IPS-18a (cell line): Measurements from ENCODE around the gene PWWP2B.

Experiments used
- H3K27ac ChIP-seq: one replicate; pipeline ENCODE4 v1.5.1; 2013; ENCODE audit warnings: low read length
- H3K27me3 ChIP-seq: one replicate; pipeline ENCODE4 v1.6.1; 2013; ENCODE audit warnings: mild to moderate bottlenecking, low read length; ENCODE audit not compliant: control insufficient read depth, insufficient read depth
- H3K36me3 ChIP-seq: one replicate; pipeline ENCODE4 v1.6.1; 2013; ENCODE audit warnings: low read depth, low read length; ENCODE audit not compliant: control insufficient read depth
- H3K4me1 ChIP-seq: one replicate; pipeline ENCODE4 v1.6.1; 2013; ENCODE audit warnings: low read depth, low read length; ENCODE audit not compliant: control insufficient read depth
- H3K4me3 ChIP-seq: one replicate; pipeline ENCODE4 v1.5.1; 2013; ENCODE audit warnings: low read length
- H3K9ac ChIP-seq: one replicate; pipeline ENCODE4 v1.6.1; 2013; ENCODE audit warnings: mild to moderate bottlenecking, low read length, moderate library complexity
- H3K9me3 ChIP-seq: one replicate; pipeline ENCODE4 v1.6.1; 2013; ENCODE audit warnings: low read depth, low read length; ENCODE audit not compliant: control insufficient read depth

The PWWP2B gene

GRCh38 chr10:132421847-132422751 is 25.1 kb downstream of the PWWP2B start:
- Histone ChIP-seq H3K27ac (no peak overlapping the region), H3K9ac (no peak overlapping the region), H3K36me3 (no peaks in the 10 kb centered on the region), H3K4me3 (no peak overlapping the region), H3K4me1 (peaks cover 18% of the 10 kb centered on the region), H3K9me3 (no peaks in the 10 kb centered on the region), H3K27me3 (no peaks in the 10 kb centered on the region)

GRCh38 chr10:132422903-132423825 is 26.2 kb downstream of the PWWP2B start:
- Histone ChIP-seq H3K36me3 (no peaks in the 10 kb centered on the region), H3K9me3 (no peaks in the 10 kb centered on the region), H3K9ac (no peak overlapping the region), H3K27me3 (no peaks in the 10 kb centered on the region), H3K27ac (no peak overlapping the region), H3K4me3 (no peak overlapping the region), H3K4me1 (peaks cover 14% of the 10 kb centered on the region)

- Histone ChIP-seq H3K36me3 (no peaks in the 10 kb centered on the region), H3K9me3 (no peaks in the 10 kb centered on the region), H3K4me1 (peaks cover 5% of the 10 kb centered on the region), H3K9ac (no peak overlapping the region), H3K27me3 (no peaks in the 10 kb centered on the region), H3K27ac (no peak overlapping the region), H3K4me3 (no peak overlapping the region)
Observed at GRCh38 chr10:132423966-132424861, 27.2 kb downstream of the PWWP2B start.

GRCh38 chr10:132425029-132425756 is 28.2 kb downstream of the PWWP2B start:
- no peak overlapping the region for H3K27ac ChIP-seq
- peaks cover 5% of the 10 kb centered on the region for H3K4me1 ChIP-seq
- H3K27me3 ChIP-seq = no peaks in the 10 kb centered on the region
- no peaks in the 10 kb centered on the region for H3K36me3 ChIP-seq
- H3K4me3 ChIP-seq = no peak overlapping the region
- H3K9ac ChIP-seq = no peak overlapping the region
- H3K9me3 ChIP-seq = no peaks in the 10 kb centered on the region

GRCh38 chr10:132425757-132426155 is 28.8 kb downstream of the PWWP2B start:
- H3K9ac ChIP-seq = no peak overlapping the region
- H3K36me3 ChIP-seq = no peaks in the 10 kb centered on the region
- H3K4me1 ChIP-seq = peaks cover 2% of the 10 kb centered on the region
- H3K4me3 ChIP-seq = no peak overlapping the region
- no peaks in the 10 kb centered on the region for H3K27me3 ChIP-seq
- H3K9me3 ChIP-seq = no peaks in the 10 kb centered on the region
- no peak overlapping the region for H3K27ac ChIP-seq

- Histone ChIP-seq H3K9ac (no peak overlapping the region), H3K9me3 (no peaks in the 10 kb centered on the region), H3K27ac (no peak overlapping the region), H3K36me3 (no peaks in the 10 kb centered on the region), H3K27me3 (no peaks in the 10 kb centered on the region), H3K4me3 (no peak overlapping the region), H3K4me1 (no peaks in the 10 kb centered on the region)
Observed at GRCh38 chr10:132427006-132427771, 30.2 kb downstream of the PWWP2B start.

- Histone ChIP-seq H3K9ac (no peak overlapping the region), H3K36me3 (no peaks in the 10 kb centered on the region), H3K4me3 (no peak overlapping the region), H3K27ac (no peak overlapping the region), H3K27me3 (no peaks in the 10 kb centered on the region), H3K4me1 (no peaks in the 10 kb centered on the region), H3K9me3 (no peaks in the 10 kb centered on the region)
Observed at GRCh38 chr10:132427939-132428367, 31.0 kb downstream of the PWWP2B start.

GRCh38 chr10:132428486-132428995 is 31.5 kb downstream of the PWWP2B start:
- Histone ChIP-seq H3K9me3 (no peaks in the 10 kb centered on the region), H3K4me1 (no peaks in the 10 kb centered on the region), H3K27me3 (no peaks in the 10 kb centered on the region), H3K36me3 (no peaks in the 10 kb centered on the region), H3K27ac (no peak overlapping the region), H3K4me3 (no peak overlapping the region), H3K9ac (no peak overlapping the region)

- Histone ChIP-seq H3K27ac (no peak overlapping the region), H3K27me3 (no peaks in the 10 kb centered on the region), H3K9me3 (no peaks in the 10 kb centered on the region), H3K9ac (no peak overlapping the region), H3K4me3 (no peak overlapping the region), H3K4me1 (no peaks in the 10 kb centered on the region), H3K36me3 (no peaks in the 10 kb centered on the region)
Observed at GRCh38 chr10:132429281-132430230, 32.6 kb downstream of the PWWP2B start.
